OCI-LY1 (cell line): ENCODE data around the gene RRAD.

Experiments
- H2AFZ ChIP-seq: fragments of 200-600 bp; sonication (generic), shearing (Covaris generic); 2 replicates; pipeline ENCODE4 v1.6.0; 2014; ENCODE audit warnings: antibody characterized with exemption, mild to moderate bottlenecking, low read length
- H3F3A ChIP-seq: fragments of 200-600 bp; sonication (generic), shearing (Covaris generic); 2 replicates; pipeline ENCODE4 v1.6.0; 2014; ENCODE audit warnings: mild to moderate bottlenecking, antibody characterized with exemption, low read length, moderate library complexity; ENCODE audit not compliant: insufficient read depth
- H3K27ac ChIP-seq: fragments of 200-600 bp; sonication (generic); 2 replicates; pipeline ENCODE4 v1.5.1; 2014; ENCODE audit warnings: low read length, mixed run types, mild to moderate bottlenecking, low read depth; ENCODE audit not compliant: poor library complexity, severe bottlenecking
- H3K27me3 ChIP-seq: fragments of 200-600 bp; sonication (generic); 2 replicates; pipeline ENCODE4 v1.6.0; 2014; ENCODE audit warnings: antibody characterized with exemption, mild to moderate bottlenecking, low read length, moderate library complexity; ENCODE audit not compliant: insufficient read depth
- H3K36me3 ChIP-seq: fragments of 200-600 bp; sonication (generic); 2 replicates; pipeline ENCODE4 v1.6.1; 2014; ENCODE audit warnings: mild to moderate bottlenecking, antibody characterized with exemption, low read length, moderate library complexity, mixed read lengths; ENCODE audit not compliant: insufficient read depth
- H3K4me1 ChIP-seq: fragments of 200-600 bp; sonication (generic); 2 replicates; pipeline ENCODE4 v1.5.1; 2014; ENCODE audit warnings: mild to moderate bottlenecking, low read length, moderate library complexity; ENCODE audit not compliant: insufficient read depth, severe bottlenecking
- H3K4me2 ChIP-seq: fragments of 200-600 bp; sonication (generic), shearing (Covaris generic); 2 replicates; pipeline ENCODE4 v1.6.1; 2014; ENCODE audit warnings: low read length
- H3K4me3 ChIP-seq: fragments of 200-600 bp; sonication (generic); 2 replicates; pipeline ENCODE4 v1.5.1; 2014; ENCODE audit warnings: low read length, low read depth, mild to moderate bottlenecking, mixed read lengths; ENCODE audit not compliant: poor library complexity, severe bottlenecking
- H3K79me2 ChIP-seq: fragments of 200-600 bp; shearing (Covaris generic); 2 replicates; pipeline ENCODE4 v1.6.1; 2016; ENCODE audit warnings: mixed run types, low read length, mixed read lengths; ENCODE audit not compliant: insufficient read depth
- H3K9ac ChIP-seq: fragments of 200-600 bp; sonication (generic), shearing (Covaris generic); 2 replicates; pipeline ENCODE4 v1.6.1; 2014; ENCODE audit warnings: mild to moderate bottlenecking, low read length, mixed read lengths
- H3K9me2 ChIP-seq: fragments of 200-600 bp; sonication (generic), shearing (Covaris generic); 2 replicates; pipeline ENCODE4 v1.6.1; 2014; ENCODE audit warnings: low read depth, mild to moderate bottlenecking, low read length, mixed read lengths
- H3K9me3 ChIP-seq: fragments of 200-600 bp; shearing (Covaris generic); 2 replicates; pipeline ENCODE4 v1.6.1; 2014; ENCODE audit warnings: low read length, mixed read lengths
- H4K20me1 ChIP-seq: fragments of 200-600 bp; sonication (generic), shearing (Covaris generic); 2 replicates; pipeline ENCODE4 v1.6.0; 2016; ENCODE audit warnings: mild to moderate bottlenecking, low read length; ENCODE audit not compliant: insufficient read depth
- EZH2 ChIP-seq: fragments of 200-600 bp; sonication (generic), shearing (Covaris generic); IDR thresholded peaks from 2 replicates; pipeline ENCODE4 v1.8.0; 2017; ENCODE audit warnings: borderline replicate concordance, mixed run types, mild to moderate bottlenecking, antibody characterized with exemption, low read length, moderate library complexity, mixed read lengths
- TF ChIP-seq, protein P1 (sequence below): fragments of 200-600 bp; sonication (generic), shearing (Covaris generic); IDR thresholded peaks from 2 replicates; pipeline ENCODE4 v1.5.1; 2017; ENCODE audit warnings: mild to moderate bottlenecking, antibody characterized with exemption, low read length, moderate library complexity, mixed read lengths

Gene RRAD

DNA sequence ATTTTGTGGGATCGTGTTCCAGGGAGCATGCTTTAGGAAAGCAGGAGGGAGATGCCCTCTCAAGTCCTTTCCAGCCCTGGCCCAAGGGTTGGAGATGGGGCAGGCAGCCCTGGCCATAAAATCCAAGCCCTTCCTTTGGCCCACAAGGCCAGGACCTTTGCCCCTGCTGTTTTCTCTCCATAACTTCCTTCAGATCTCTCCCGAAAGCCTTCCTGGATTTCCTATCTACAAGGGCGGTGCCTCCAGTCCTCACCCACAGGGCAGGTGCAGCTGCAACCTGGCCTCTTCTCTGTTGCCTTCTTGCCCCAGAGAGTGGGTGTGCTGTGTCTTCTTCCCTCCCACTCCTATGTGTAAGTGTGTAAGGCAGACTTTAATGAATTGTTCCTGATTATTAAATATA lies 53.5 kb downstream of the RRAD start:
- no peaks in the 10 kb centered on the region for H3K36me3 ChIP-seq
- H3K4me2 ChIP-seq: no peak overlapping the region
- H2AFZ ChIP-seq: no peak overlapping the region
- no peaks in the 10 kb centered on the region for H3F3A ChIP-seq
- no peaks in the 10 kb centered on the region for H3K9me2 ChIP-seq
- H3K4me1 ChIP-seq: peaks cover 9% of the 10 kb centered on the region
- no peaks in the 10 kb centered on the region for H4K20me1 ChIP-seq
- H3K9me3 ChIP-seq: no peaks in the 10 kb centered on the region
- TF ChIP-seq, protein P1, sequence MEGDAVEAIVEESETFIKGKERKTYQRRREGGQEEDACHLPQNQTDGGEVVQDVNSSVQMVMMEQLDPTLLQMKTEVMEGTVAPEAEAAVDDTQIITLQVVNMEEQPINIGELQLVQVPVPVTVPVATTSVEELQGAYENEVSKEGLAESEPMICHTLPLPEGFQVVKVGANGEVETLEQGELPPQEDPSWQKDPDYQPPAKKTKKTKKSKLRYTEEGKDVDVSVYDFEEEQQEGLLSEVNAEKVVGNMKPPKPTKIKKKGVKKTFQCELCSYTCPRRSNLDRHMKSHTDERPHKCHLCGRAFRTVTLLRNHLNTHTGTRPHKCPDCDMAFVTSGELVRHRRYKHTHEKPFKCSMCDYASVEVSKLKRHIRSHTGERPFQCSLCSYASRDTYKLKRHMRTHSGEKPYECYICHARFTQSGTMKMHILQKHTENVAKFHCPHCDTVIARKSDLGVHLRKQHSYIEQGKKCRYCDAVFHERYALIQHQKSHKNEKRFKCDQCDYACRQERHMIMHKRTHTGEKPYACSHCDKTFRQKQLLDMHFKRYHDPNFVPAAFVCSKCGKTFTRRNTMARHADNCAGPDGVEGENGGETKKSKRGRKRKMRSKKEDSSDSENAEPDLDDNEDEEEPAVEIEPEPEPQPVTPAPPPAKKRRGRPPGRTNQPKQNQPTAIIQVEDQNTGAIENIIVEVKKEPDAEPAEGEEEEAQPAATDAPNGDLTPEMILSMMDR: no peak
- TF ChIP-seq EZH2: no peak
- H3K27ac ChIP-seq: no peak overlapping the region
- no peaks in the 10 kb centered on the region for H3K79me2 ChIP-seq
- no peaks in the 10 kb centered on the region for H3K27me3 ChIP-seq
- H3K4me3 ChIP-seq: no peak overlapping the region
- H3K9ac ChIP-seq: no peak overlapping the region
